ENCODE measurements around the gene GALNT9.
"Not testable (repeated sequence)": the region's sequence is repeated elsewhere in the genome, so short reads cannot be mapped to it uniquely, and the experiment has no call there.

GALNT9 gene

DNA sequence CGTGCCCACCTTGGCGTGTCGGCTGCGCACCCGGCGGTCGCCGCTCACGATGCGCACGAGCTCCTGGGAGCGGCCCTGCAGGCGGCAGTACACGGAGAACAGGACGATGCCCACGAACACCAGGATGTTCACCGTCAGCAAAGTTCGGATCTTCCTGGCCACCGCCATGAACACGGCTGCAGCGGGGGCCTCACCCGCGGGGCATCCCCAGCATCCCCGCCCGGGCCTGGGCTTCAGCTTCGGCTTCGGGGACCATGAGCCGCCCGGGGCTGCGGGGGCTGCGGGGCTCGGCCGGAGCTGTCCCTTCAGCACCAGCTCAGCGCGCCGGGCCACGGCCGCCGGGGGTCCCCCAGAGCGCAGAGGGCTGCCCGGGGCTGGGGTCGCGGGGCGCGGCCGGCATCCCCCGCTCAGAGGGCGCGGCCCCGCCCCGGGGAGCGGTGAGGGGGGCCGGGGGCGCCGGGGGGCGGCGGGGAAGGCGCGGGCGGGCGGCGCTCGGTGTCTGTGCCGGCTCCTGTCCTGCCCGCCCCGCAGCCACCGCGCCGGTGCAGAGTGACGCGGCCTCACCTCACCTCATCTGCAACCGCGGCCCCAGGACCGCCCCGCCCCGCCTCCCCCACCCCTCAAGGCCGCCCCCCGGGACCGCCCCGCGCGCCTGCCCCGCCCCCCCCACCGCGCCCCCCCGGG, at the start of gene GALNT9:
Gene GALNT9 (minus strand): TSS at position 554 of the 684 bp plus-strand sequence. CDS start 386 bp downstream, at position 168.
- DNase-seq, result no peak

DNA sequence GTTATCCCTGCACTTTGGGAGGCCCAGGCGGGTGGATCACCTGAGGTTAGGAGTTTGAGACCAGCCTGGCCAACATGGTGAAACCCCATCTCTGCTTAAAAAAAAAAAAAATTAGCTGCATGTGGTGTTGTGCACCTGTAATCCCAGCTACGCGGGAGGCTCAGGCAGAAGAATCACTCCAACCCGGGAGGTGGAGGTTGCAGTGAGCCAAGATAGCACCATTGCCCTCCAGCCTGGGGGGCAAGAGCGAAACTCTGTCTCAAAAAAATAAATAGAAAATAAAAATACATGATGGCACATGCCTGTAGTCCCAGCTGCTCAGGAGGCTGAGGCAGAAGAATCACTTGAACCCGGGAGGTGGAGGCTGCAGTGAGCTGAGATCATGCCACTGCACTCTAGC, 49.7 kb upstream of the GALNT9 start:
- not testable (repeated sequence) for DNase-seq

DNA sequence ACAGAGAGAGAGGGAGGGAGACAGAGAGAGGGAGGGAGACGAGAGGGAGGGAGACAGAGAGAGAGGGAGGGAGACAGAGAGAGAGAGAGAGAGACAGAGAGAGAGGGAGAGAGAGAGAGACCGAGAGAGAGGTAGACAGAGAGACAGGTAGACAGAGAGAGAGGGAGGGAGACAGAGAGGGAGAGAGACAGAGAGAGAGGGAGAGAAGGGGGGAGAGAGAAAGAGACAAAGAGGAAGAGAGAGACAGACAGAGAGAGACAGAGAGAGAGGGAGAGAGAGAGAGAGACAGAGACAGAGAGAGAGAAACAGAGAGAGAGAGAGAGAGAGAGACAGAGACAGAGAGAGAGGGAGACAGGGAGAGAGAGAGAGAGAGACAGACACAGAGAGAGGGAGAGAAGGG, 47.8 kb upstream of the GALNT9 start:
- DNase-seq, result no peak

DNA sequence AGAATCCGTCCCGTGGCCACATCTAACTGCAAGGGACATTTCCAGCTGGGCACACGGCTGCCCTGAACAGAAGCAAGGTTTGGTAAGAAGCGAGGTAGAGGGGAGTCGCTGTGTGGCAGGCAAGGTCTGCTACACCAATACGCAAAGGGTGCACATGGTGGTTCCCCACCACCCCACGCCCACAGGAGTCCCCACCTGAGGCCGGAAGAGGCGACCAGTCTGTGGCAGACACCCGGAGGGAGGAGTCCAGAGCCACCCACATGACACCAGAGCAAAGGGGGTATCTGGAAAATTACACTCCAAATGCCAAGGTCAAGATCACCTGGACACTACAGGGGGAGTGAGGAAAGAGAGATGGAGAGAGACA, 47.1 kb upstream of the GALNT9 start:
- DNase-seq, result no peak

DNA sequence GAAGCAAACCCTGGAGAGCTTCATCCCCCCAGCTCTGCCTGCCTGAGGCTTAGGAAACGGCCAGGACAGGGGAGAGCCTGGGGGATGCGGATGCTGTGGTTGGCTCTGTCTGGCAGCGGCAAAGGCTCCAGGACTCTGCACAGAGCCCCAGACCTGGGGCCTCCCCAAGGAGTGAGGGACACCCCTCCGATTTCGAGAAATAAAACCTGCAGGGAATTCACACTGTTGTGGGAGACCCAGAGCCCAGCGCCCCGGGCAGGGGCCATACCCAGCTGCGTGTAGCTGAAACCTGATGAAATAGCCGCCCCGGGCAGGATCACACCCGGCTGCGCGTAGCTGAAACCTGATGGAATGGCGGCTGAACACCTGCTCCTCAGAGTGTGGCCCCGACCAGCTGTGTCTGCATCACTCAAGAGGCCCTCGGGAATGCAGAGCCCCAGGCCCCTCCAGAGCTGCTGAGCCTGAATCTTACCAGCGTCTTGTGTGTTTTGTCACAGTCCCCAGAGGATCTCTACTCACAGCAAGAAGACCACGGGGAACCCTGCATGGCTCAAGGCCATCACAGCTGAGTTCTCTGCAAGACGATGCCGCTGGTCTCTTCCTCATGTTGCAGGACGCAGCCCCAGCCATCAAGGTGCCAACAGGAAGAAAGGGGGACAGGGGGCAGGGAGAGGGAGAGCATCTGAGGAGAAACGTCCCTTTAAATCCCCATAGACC, 46.5 kb upstream of the GALNT9 start:
- DNase-seq, result no peak

DNA sequence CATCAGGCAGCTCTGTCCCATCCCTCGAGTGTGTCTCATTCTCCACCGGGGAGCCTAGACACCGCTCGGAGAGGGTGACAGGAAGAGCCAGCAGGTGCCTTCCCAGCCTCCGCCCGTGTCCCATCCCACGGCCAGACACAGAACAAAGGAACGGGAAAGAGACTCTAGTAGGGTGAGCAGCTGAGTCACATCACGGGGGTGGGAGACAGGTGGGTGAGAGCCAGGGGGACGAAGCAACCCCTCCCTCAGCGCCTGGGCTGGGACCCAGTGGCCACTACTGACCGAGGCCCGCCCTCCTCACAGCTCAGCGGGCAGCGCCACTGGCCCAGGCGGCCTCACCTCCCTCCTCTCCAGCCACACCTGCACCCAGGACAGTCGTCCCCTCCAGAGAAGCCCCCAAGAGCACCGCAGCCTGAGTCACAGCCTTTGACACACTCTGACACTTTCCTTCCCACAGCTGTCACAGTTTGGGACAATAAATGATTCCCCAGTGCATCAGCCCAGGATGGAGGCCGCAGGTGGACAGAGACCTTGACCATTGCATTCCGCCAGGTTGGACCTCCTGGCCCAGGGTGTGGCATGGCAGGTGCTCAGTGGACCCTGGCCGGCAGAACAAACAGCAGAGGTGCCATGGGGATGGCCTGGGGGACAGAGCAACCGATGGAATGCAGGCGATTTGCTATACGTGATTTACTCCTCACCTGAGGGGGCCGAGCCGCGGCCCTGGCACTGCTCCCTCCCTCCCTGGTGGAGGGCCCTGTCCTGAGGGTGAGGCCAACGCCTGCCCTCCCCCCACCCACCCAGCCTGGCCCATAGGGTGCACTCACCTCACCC, 45.4 kb upstream of the GALNT9 start:
- no peak for DNase-seq

DNA sequence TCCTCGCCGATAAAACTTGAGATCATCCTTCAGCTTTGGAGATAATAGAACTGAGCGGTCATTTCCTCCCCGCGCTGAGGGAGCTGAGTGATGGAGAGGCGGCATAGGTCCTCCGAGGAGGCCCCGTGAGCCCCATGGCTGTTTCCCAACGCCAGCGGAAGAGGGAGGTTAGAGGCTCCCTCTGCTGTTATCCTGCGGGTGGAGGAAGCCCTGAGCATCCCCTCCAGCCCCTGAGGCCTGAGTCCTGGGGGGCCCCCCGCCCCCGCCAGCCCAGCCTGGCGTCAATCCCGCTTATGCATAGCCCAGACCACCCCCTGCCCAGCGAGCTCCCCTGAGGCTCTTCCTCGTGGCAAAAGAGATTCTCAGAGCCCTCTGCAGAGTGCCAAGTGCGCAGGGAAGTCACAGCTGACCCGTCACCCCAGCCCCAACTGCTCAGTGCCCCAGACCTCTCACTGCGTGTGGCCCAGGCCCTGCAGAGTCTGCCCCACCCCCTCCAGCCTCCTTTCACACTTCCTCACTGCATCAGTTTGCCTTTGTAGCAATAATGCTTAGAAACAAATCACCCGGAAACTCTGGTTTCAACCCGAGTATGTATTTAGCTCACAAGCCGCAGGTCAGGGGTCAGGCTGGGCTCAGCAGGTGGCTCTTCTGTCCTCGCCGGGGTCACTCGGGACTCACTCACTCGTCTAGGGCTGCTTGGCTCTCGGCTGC, 44.7 kb upstream of the GALNT9 start:
- DNase-seq, result no peak

DNA sequence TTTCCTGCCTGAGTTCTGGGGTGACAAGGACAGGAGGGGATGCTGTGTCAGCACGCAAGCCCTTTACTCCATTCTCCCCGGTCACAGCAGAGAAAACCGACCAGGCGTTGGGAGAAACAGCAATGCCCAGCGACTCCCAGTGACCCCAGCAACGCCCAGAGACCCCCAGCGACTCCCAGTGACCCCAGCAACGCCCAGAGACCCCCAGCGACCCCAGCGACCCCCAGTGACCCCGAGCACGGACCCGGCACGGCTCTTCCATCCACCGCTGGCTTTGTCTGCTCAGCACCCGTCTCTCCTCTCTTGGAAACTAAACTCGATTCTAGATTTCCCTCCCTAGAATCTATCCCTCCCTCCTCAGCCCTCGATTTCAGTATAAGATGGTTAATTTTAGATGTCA, 38.5 kb upstream of the GALNT9 start:
- DNase-seq, result no peak

DNA sequence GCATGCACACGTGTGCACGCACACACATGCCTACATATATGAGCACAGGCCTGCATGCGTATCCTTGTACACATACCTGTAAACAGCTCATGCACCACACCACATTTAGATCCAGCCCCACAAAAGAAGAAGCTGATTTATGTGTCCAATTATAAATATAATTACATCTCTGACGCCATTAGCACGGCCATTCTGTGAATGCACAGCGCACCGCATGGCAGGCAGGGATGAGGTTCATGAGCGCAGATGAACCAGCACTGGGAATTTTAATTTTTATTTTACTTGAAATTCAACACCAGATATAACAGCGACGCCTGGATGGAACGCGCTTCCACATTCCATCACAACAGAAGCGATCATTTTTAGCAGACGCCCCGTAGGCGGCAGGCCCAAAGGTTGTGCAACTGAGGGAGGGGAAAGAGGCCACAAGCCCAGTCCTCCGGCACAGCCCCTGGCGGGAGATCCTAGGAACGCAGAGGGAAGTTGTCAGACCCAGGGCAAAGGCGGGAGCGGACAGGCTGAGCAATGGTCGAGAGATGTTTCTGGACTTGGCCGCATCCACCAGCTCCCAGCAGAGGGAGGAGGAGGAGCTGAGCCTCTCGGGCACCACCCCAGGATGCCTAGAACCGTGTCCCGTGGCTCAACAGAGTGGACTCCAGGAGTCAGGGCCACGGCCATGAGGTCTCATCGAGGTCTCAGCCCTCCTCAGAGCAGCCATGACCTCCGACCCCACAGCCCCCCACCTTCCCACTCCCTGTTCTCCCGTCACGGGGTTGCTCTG, 37.9 kb upstream of the GALNT9 start:
- DNase-seq, result no peak

DNA sequence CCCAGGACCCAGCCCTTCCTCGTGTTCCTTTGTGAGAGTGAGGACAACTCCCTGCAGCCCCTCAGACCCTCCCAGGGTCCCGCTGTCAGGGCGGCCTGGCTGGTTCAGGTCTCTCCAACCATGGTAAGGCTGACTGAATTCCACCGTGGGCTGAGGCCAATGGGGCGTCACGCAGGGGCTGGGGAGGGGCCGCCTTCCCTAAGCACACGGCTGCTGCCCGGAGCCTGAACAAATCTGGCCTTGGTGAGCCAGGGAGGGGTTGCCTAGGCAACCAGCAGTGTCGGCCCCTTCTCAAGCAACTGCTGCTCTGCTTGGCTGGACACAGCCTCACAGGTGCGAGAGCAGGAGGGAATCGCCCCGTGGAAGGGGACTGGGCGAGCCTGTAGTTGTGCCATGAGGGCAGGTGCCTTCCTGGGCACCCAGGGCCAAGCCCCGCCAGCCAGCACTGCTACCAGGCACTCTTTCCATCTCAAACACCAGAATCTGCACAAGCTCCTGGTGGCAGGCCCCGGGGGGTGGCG, 37.0 kb upstream of the GALNT9 start:
- no peak for DNase-seq

DNA sequence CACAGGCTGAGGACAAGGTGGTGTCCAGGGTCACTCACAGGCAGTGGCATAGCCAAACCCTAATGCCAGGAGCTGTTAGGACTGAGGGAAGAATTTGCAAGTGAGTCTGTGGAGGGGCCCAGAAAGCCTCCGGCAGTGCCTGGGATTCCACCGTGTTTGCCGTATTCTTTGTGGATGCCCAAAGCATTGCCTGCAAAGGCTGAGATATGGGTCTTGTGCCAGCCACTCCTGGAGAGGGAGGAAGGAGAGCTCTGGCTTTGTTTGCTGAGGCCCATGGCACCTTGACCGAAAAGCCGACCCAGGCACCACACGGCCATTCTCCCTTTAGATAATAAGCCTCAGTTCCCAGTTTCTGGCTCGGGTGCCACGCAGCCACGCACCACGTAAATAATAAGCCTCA, 35.8 kb upstream of the GALNT9 start:
- DNase-seq, result no peak

DNA sequence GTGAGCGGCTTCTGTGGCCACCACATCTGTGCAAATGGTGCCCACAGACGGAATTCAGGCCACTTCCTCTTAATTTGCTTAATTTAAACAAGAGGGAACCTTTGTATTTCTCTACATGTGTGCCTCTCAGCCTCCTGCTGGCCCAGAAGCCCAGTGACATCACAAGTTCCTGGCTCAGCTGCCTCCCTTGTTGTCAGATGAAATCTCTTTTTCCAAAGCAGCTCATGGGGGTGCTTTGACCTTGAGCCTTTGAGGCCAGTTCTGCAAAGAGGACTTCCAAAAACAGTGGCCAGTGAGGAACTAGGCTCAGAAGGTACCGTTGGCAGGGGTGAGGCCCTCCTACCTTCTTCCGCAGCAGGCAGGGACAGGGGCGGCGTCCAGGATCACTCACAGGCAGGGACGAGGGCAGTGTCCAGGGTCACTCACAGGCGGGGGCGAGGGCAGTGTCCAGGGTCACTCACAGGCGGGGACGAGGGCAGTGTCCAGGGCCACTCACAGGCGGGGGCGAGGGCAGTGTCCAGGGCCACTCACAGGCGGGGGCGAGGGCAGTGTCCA, 35.0 kb upstream of the GALNT9 start:
- DNase-seq, result no peak

DNA sequence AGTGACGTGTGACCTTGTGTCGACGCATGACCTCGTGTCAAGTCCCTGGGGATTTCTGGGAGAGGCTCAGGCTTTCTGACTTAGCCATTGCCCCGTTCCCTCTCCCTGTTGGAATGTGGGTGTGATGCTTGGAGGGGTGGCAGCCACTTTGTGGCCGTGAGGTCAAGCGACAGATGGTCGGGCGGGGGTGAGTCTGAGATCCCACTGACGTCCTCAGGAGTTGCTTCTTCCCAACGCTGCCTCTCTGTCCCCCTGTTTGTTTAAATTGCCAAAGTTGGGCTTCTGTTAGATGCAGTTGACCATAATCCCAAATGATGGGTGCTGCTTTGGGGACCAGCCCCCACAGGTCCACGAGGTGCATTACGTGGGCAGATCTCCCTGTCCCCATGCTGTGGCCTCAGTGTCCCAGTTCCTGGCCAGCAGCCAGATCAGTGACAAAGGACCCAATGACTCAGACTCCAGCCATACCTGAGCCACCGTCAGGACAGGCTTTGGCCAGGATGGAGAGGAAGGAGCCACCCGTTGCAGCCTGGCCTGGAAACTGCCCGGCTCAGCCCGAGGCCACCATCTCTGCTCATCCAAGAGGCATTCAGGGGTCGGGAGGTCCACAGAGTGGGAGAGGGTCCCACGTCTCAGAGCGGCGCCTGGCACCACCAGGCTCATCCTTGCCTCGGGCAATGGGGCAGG, 34.4 kb upstream of the GALNT9 start:
- no peak for DNase-seq

DNA sequence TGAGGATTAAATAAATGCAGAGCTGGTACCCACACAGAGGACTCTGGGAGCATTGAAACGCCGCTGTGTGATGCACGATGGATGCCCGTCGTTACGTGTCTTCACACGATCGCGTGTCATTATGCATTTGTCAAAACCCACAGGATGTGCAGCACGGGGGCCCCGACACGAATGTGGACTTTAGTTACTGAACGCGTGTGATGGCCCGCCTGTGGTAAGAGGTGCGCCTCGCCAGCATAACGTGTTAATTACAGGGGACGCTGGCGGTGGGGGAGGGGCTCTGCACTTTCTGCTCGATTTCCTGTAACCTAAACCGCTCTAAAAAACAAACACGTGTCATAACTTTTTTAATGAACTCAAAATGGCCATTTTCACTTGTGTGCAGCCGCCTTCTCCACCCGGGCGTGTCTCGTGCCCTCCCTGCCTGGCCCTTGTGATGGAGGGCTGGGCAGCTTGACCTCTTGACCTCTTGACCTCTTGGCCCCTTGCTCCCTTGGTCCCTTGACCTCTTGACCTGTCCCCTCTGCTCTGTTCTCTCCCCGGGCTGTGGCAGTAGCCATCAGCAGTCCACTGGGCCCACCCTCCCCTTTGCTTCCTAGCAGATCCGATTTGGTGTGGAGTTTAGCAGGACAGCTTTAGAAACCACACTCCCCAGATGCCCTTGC, 33.7 kb upstream of the GALNT9 start:
- DNase-seq, result no peak

DNA sequence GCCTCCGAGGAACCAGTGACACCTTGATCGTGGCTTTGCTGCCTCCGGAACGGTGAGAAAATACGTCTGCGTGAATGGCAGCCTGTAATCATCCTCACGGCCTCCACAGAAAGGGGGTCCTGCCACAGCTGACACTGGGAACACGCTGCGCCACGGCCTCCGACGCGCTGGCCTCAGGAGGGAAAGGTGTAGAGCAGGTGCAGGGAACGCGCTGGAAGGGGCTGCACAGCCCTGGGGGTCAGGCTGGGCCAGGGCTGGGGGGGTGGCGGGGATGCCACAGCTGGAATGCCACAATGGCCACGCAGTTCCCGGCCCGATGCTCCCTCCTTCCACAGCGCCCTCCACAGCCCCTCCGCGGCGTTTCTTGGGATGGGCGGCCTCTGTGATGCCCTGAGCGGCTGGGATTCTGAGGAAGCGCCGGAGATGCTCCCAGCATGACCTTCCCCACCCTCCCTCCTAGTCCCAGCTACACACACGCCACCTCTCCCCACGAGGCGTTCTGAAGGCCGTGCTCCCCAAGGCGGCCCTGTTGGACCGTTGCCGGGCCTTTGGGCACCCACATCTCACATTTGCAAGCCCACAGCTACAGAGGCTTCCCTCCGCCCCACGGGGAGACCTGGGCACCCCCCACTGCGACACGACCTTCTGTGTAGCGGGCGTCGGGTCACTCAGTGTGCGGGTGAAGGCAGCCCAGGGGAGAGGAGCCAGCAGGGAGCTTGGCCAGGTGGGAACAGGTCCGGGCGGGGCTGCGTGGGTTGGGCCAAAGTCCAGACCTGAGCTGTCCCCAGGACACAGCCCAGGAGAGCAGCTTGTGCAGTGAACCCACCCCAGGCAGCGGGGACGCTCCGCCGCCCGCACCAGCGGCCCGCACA, 31.8 kb upstream of the GALNT9 start:
- DNase-seq, result no peak

DNA sequence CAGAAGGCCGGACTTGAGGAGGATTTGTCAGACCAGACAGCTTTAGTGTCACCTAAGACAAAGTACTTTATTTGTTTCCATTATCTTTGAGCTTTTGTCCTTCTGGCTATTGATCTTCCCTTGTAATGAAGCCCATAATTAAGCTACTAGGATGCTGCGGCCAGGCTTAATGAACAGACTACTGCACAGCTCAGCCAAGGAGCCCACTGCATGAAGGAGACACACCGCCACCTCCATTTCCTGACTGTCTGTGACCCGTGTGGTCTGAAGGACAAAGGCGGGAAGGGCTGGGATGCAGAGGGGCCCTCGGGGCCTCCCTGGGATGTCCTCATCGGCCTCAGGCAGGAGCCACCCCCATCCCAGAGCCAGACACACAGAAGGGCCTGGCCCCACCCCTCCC, 31.0 kb upstream of the GALNT9 start:
- DNase-seq, result no peak

DNA sequence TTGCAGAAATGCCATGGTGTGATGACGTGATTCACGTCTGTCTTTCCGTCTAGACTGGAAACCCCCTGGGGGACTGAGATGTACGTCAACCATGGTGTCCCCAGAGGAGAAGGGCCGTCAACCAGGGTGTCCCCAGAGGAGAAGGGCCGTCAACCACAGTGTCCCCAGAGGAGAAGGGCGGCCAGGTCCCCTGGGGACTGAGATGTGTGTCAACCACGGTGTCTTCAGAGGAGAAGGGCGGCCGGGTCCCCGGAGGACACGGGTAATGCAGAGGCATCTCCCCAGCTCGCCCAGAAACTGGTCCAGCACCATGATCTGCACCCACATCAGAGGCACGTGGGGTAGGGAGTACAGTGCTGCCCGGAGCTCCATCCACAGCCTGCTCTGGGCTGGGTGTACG, 30.6 kb upstream of the GALNT9 start:
- no peak for DNase-seq

DNA sequence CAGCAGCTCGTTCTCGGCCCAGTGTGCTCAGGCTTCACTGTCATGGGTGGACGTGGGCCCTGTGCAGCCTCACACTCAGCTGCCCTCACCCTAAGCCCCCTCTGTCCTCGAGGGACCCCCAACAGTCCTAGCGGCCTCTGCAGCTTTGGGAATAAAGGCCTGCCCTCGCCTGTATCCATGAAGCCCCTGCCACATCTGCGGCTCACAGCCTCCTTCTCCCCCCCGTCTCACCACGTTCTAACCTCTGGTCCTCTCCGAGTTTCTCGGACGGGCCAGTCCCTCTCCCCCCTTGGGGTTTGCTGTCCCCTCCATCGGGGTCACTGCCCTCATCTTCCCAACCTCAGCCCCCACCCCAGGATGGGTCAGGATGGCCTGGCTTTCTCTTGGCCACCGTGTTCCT, 30.2 kb upstream of the GALNT9 start:
- DNase-seq, result no peak

Measured in NCI-H446 treated with DMSO at 0.1 percent for 48 hours (cell line).